Dedifferentiated amniotic fluid mesenchymal stem cell (primary cell): ENCODE results near the gene FGF19.

Experiments used
- DNase-seq: peaks from one replicate; pipeline ENCODE4 v3.0.0-alpha.2; 2016; ENCODE audit errors: extremely low spot score

FGF19 gene

DNA sequence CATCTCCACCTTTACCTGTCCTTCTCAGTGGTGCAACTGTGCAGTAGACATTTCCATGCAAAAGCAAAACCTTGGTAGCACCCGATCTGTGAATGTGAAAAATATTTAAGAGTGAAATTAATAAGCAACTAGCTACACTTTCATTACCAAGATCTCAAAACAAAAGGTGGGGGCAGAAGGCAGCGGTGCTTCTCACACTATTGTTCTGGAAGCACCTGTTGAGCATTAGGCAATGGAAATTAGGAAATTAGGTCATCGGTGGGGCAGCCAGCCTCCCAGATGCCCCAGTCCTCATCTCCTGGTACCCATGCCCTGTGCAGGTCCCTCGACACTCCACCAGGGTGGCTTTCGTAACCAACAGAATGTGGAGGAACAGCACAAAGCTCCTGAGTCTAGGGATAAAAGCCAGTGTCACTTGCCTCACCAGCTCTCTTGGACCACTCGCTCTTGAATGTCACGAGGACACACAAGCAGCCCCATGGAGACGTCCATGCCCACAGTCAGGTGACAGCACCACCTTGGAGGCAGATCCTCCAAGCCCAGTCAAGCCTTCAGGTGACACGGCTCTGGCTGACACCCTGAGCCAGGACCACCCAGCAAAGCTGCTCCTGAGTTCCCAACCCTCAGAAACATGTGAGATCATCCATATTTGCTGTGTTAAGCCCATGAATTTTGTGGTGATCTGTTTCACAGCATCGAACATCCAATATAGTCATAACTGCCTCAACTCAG, 31.9 kb downstream of the FGF19 start:
- DNase-seq = no peak

DNA sequence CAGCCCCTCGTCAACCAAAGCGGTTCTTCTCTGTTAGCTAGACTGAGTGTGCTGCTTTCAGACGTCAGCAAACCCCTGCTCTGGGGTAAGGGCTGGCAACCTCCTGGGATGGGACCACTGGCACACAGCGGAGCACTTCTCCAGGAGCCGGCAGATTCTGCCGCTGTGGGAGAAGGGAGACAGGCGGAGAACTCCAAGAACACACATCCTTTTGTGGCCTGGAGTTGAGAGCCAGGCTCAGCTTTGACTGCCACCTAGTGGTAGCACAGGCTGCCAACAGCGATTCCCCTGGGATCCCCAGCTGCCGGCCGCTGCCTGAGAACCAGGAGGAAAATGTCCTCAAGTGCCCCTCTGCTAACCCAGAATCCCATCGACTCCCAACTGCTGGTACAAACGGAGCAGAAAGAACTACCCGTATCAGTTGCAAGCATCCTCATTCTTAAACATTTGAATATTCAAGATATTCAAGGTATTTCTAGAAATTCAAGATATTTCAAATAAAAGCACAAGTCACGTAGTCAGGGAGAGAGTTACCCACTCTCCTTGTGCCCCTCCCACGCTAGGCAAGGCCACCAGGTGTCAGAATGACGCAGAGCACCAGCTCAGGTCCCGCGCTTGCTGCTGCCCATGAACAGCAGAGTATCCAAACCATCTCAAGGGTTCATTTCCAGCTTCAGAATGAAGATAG, 33.5 kb downstream of the FGF19 start:
- DNase-seq = peak; percentile 80

DNA sequence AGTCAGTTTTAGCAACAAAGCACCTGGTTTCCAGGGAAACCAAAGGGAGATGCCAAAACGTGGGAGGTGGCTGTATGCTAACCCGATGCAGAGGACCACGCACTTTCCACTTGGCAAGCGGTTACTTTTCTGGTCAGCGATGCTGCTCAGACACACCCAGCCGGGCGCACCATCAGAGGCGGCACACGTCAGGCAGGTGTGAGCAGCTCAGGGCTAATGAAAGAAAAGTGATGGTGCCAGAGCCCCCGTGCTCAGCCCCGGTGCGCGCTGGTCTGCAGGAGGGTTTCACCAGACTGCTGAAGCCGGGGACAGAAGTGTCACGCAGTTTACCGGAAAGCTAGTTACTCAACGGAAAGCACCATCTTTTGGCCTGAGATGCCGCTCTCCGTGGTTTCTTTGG, 34.3 kb downstream of the FGF19 start:
- DNase-seq = no peak

DNA sequence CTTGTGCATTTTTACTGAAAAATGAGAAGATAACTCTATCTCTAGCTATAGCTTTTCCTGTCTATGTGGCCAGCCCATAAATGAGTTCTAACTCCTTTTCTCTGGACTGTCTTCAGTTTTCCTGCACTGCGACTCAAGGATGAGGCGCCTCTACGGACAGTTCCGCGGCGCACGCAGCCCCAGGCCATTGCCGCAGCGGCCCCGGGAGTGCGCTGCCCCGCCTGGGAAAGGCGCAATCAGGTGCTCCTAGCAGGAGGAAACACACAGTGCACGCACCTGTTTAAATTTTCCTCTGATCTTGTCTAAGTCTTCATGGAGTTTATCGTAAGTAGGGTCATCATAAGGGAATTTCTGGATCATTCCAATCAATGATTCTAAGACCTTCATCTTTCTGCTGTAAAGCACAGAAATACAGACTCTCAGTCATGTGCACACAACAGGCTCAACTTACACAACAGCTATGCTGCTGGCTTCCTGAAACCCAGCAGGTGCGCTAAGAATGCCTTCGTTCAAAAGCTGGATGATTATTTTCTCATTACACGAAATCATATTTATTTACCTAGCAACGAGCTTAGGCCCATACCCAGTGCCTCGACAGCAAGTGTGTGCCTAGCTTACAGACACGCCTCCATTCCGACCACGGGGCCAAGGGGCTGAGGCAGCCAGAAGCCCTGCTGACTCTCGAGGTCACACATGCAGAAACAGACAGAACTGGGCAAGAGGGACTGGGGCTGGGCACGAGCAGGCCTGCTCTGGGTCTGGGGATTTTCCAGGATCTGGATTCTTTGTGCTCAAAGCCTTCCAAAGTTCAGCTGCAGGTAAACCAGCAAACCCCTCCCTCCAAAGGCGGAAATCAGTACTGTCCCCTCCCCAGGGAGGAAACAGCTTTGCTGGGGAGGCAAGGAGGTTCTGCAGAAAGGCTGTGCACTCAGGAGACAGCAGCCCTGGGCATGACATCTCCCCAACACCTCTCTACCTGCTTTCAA, 35.9 kb downstream of the FGF19 start:
- DNase-seq = no peak

DNA sequence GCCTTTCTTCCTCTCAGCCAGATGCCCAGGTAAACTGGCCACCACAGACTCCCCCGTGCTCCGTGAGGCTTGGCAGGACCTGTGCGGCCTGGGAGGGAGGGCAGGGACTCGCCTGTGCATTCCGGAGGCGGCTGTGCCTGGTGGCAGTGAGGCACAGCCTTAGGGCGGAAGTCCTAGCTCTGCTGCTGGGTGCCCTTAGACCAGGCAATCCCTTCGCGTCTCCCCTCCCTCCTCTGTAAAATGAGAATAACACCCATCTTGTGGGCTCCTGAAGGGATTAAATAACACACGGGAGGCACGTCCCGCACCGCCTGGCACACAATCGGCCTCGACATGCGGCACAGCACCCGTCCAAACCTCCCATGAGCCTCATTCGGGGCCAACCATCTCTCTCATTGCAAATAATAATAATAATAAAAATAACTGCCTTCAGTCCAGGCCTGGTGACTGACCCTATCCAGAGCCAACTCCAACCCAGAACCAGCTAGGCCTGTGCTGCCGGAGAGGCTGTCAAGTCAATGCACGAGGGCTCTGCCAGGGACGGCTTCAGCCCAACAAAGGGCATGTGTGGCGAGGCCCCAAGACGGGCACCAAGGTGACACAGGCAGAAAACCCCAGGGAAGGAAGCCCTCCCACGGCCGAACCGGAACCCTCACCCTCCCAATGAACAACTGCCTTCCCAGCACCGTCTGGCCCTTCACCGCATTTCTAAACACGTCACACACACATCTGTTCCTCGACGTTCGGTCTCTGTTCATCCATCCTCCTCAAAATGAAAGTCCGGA, 36.9 kb downstream of the FGF19 start:
- DNase-seq = no peak

DNA sequence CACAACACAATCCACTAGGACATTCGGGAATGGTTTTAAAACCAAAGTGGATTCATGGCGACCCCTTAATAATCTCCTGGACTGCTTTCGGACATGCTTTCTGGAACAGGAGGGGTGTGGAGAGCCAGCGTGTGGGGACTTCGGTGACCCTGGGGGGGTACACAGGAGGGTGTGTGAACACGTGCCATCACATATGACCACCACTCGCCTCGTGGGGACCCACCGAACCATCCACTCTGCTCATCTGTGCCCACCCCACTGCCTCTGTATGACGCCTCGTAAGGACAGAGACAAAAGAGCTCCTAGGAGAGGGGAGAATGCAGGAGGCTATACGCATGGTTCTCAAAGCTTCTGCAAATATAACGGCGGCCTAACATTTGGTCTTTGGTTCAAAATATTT, 37.6 kb downstream of the FGF19 start:
- no peak for DNase-seq

DNA sequence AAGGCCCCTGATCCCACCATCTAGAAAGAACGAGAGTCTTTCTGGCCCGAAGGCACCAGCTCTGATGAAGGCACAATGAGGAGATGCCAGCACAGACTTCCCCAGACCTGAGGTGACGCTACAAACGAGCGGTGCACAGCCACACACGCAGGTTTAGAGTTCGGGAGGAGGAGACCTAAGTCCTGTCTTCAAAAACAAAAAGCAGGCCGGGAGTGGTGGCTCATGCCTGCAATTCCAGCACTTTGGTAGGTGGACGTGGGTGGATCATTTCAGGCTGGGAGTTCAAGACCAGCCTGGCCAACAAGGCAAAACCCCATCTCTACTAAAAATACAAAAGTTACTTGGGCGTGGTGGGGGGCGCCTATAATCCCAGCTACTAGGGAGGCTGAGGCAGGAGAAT, 38.2 kb downstream of the FGF19 start:
- DNase-seq = no peak

DNA sequence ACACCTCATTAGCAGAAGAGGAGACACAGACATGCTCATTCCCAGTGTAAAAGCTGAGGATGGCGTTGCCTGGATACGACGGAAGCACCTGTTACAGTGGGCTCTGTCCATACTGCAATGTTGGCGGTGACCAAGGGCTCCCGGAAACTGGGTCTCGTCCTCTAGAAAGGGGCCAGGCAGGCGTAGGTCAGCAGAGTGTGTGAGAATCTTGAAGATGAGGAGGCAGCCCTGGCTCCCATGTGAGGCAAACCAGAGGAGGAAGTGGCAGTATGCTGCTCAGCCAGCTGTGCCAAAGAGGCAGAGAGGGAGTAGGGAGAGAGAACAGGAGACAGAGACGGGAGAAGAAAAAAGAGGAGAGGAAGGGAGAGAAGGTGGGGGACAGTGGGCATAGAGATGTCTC, 38.9 kb downstream of the FGF19 start:
- DNase-seq = no peak

DNA sequence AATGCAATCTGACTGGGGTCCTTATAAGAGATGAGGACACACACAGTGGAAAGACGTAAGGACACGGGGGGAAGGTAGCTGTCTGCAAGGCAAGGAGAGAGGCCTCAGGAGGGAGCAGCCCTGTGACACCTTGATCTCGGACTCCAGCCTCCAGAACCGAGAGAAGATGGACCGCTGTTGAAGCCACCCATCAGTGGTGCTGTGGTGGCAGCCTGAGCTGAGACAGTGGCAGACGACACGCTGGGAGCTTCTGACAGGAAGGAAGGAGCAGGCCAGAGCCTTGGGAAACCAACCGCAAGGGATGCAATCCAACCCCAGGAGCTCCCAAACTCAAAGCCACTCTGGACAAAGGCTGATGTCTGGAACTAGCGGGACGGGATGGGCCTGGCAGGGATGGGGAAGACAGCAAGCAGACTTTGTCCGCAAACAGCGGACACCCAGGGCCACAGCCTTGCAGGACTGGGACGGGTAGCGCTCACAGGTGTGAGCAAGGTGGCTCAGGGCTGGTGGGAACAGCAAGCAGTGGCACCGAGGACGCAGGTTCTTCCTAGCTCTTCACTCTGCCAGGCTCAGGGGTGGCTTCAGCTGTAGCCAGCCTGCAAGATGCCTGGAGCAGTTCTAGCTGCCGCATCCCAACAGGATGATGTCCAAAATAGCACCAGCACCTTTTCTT, 39.6 kb downstream of the FGF19 start:
- no peak for DNase-seq

DNA sequence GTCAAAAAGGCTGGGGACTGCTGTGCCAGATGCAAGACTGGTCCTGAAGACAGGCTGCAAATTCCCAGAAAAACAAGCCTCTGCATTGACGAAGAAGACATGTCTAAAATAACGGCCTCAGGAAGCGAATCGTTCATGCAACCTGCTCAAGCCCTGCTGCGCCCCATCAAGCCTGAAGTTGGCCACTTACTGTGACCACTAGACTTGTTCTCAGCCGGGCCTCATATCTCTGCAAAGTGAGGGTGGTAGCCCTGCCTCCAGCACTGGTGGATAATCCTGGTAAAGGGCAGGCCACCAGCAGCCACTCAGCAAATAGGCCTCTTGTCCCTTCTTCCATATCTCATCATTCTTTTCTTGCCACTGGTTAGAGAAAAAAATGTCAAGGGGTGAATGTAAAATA, 40.5 kb downstream of the FGF19 start:
- DNase-seq = no peak

DNA sequence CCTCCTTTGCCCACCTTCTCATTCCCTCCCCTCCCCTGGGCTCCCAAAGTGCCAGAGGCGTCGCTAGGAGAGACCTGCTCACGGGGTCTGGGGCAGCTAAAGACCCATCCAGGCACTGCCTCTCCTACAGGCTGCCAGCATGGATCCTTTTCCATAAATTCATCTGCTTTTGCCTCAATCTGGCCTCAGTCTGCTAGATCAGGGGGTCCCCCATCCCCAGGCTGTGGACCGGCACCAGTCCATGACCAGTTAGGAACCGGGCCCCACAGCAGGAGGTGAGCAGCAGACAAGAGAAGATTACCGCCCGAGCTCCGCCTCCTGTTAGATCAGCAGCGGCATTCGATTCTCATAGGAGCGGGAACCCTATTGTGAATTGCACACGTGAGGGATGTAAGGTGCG, 41.0 kb downstream of the FGF19 start:
- DNase-seq = no peak

DNA sequence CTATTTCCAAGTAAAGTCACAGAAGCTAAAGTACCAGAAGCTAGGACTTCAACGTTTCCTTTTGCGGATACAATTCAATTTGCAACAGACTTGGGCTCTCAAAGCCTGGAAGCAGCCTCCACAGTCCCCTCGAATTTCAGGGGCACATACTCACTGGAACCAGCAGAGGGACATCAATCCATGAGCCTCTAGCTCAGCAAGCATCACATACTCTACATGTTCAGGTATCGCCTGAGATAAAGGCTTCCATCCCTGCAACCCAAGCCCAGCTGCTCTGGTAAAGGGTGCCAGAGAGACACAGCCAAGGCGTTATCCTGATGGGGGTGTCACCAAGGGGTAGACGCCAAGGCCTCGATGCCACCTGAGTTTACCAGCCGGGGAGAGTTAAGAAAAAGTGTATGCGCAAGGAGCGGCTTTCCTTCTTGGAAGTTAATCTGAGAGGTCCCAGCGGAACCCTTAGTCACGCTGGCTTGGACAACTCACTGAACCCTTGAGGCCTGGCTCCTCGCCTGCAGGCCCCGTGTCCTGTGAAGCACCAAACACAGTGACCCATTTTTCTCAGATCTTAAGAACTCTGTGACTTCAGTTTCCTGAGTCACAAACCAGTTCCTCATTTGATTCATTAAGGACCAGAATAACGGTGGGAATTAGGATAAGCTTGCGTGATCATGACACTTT, 41.7 kb downstream of the FGF19 start:
- DNase-seq = no peak

DNA sequence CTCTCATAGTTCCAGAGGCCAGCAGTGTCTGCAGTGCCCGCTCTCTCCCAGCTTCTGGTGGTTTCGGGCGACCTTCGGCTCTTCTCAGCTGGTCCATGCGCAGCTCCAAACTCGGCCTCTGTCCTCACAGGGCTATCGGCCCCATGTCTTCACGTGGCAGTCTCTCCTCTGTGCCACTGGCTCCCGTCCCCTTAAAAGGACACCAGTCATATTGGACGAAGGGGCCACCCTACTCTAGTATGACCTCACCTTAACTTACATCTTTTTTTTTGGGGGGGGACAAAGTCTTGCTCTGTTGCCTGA, 42.5 kb downstream of the FGF19 start:
- DNase-seq = no peak

DNA sequence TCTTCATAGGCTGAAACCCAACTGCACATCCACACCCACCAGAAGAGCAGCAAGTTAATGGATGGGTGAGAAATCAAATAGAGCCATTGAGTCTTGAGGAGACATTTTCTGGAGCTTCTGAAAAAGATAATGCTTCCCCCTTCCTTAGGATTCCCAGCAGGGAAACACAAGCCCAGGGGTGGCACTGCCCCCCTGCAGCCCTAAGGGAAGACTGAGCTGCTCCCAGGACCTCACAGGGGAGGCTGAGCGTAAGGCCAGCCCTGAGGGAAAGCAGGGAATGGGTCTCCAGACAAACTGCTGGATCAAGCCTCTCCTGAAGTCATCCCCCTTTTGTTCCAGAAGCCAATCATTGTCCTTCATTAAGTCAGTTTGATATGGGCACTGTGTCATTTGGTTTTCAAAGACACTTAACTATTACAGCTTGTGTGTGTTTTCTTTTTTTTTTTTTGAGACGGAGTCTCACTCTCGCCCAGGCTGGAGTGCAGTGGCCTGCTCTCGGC, 43.8 kb downstream of the FGF19 start:
- no peak for DNase-seq

DNA sequence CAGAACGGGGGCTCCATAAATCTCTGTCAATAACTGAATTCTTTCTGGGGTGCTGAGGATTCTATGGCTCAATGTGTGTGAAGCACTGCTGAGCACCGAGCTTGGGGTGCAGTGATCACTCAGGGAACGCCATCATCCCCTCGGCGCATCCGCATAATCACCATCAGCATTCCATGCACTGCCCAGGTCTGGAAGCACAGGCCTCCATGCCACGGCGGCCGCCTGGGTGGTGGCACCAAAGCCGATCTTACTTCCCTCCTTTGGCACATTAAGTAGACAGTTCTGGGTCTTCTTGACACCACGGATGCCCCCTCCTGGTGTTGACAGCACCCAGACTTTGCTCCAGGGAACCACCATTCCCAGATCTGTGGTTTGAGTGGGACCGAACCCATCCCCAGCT, 44.2 kb downstream of the FGF19 start:
- DNase-seq = no peak

DNA sequence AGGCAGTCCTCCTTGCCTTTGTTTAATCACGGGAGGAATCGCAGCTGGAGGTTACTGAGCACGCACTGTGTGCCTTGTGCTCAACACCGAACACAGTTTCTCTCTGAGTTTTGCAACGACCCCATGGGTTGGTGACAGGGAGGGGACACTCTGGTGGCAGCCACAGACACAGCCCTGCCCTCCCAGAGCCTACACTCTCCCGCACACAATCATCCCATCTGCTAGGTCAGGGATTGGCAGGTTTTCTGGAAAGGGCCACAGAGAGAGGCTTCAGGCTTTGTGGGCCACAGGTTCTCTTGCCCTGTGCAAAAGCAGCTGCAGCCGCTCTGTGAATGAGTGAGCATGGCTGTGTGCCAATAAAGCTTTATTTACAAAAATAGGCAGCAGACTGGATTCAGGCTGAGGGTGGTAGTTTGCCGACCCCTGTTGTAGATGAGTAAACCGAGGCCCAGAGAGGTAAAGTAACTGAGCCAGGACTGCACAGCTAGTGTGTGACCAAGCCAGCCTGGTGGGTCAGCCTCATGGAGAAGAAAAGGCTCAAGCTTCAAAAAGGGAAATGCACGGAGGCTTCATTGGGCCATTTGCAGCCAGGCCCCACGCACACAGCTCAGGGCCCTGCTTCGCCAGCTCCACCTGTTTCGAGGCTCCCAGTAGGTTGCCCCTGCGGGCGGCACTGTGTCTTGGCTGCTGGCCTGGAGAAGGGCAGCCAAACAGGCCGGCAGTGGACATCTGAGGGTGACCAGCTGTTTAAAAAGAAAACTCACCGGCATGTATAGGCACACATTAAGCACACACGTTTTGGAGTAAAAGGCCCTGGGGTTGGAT, 45.0 kb downstream of the FGF19 start:
- DNase-seq = no peak

DNA sequence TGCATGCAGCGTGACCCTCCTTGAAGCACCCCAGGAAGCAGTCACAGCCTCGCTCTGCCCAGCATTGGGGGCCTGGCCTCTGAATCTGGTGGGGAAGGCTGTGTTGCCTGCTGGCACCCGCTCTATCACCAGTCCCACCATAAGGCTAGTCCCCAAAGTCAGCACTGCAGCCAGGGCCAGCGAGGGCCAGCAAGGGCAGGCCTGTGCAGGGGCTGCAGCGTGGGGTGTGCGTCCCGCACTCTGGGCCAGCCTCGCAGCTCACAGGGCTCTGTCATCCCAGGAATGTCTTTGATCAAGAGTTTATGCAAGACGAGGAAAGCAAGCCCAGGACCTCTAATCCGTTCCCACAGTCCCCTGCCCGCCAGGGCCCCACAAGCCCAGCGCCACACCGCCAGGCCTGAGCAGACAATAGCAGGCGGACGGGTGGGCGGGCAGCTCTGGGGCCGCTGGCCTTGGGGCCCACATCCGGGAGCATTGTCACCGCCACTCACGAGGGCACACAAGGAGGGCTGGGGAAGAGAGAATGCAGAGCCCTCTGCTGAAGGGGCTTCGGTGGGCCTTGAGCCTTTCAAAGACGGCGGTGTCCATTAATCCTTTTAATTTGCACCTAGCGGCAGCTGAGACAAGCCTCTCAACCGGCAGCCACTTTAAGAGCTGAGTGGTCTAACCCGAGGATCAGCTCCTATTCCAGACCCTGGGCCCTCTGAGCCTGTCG, 45.8 kb downstream of the FGF19 start:
- no peak for DNase-seq

DNA sequence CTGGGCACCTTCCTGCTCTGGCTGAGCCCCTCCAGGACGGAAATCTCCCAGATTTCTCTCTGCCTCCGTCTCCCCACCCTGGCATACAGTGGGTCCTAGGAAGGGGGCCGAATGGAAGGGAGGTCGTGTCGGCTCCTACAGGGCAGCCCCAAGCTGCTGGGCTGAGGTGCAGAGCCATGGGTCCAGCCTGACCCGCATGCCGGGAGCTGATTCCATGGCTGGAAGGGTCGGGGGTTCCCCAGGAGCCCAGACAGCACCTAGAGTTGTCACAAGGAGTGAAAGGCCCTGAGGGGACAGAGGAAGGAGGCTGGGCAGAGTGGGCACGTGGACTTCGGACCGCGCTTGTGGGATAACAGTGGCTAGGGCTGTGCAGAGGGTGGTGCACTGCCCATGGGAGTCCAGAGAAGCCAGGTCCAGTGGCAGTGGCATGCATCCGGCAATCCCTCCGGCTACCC, 46.3 kb downstream of the FGF19 start:
- DNase-seq = no peak
